IPS-20b (cell line): ENCODE results near the gene KRTAP4-9.
"Not testable (repeated sequence)": the region's sequence is repeated elsewhere in the genome, so short reads cannot be mapped to it uniquely, and the experiment has no call there.

ENCODE experiments used
- H3K27ac ChIP-seq: one replicate; pipeline ENCODE4 v1.5.1; 2013; ENCODE audit warnings: low read length
- H3K27me3 ChIP-seq: 2 replicates; pipeline ENCODE4 v1.6.1; 2013; ENCODE audit warnings: mild to moderate bottlenecking, low read length, inconsistent platforms; ENCODE audit not compliant: insufficient read depth
- H3K36me3 ChIP-seq: 2 replicates; pipeline ENCODE4 v1.6.1; 2013; ENCODE audit warnings: low read depth, mild to moderate bottlenecking, inconsistent platforms, low read length, moderate library complexity; ENCODE audit not compliant: insufficient read depth
- H3K4me1 ChIP-seq: 2 replicates; pipeline ENCODE4 v1.6.1; 2013; ENCODE audit warnings: mild to moderate bottlenecking, control low read depth, inconsistent platforms, low read length, moderate library complexity; ENCODE audit not compliant: insufficient read depth
- H3K4me3 ChIP-seq: 2 replicates; pipeline ENCODE4 v1.5.1; 2013; ENCODE audit warnings: mild to moderate bottlenecking, low read length, inconsistent platforms
- H3K9ac ChIP-seq: 2 replicates; pipeline ENCODE4 v1.6.1; 2013; ENCODE audit warnings: low read depth, mild to moderate bottlenecking, inconsistent platforms, low read length, moderate library complexity
- H3K9me3 ChIP-seq: 2 replicates; pipeline ENCODE4 v1.6.1; 2013; ENCODE audit warnings: mild to moderate bottlenecking, low read depth, low read length, inconsistent platforms; ENCODE audit not compliant: insufficient read depth

KRTAP4-9 gene

GRCh38 chr17:41099682-41100480, 5.3 kb upstream of the KRTAP4-9 start:
- not testable (repeated sequence) for H3K27ac ChIP-seq

DNA sequence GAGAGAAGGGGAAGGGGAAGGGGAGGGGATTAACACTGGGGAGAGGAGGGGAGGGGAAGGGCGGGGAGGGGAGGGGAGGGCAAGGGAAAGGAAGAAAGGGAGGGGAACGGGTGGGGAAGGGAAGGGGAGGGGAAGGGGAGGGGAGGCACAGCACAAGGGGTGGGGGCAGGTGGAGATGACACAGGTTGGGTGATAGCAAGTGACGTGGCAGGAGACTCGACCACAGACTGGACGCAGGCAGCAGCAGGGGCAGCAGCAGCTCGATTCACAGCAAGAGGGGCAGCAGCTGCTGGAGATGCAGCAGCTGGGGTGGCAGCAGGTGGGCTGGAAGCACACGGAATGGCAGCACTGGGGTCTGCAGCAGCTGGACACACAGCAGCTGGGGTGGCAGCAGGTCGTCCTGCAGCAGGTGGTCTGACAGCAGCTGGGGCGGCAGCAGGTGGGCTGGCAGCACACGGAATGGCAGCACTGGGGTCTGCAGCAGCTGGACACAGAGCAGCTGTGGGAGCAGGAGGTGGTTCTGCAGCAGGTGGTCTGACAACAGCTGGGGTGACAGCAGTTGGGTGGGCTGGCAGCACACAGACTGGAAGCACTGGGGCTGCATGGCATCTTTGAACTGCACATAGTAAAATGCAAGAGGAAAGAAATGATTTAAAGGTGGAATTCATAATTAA, 3.5 kb upstream of the KRTAP4-9 start, which contains the start of gene KRTAP4-16:
Gene KRTAP4-16, minus strand, starts transcription at position 624 of the 674 bp plus-strand sequence. Its CDS starts 0 bp downstream, at position 624.
- H3K9ac ChIP-seq, result no peak within 1 kb of the TSS
- H3K9me3 ChIP-seq, result no peaks in the 10 kb centered on the region
- no peaks in the 10 kb centered on the region for H3K36me3 ChIP-seq
- H3K27ac ChIP-seq, result no peak within 1 kb of the TSS
- H3K4me1 ChIP-seq, result peaks cover 7% of the 10 kb centered on the region; the same call in 1 of the 2 replicates
- no peaks in the 10 kb centered on the region for H3K27me3 ChIP-seq
- no peak within 1 kb of the TSS for H3K4me3 ChIP-seq

More at GRCh38 chr17:41099682-41100480, 5.3 kb upstream of the KRTAP4-9 start:
- H3K27me3 ChIP-seq, H3K9ac ChIP-seq, H3K9me3 ChIP-seq, H3K4me1 ChIP-seq, H3K36me3 ChIP-seq, H3K4me3 ChIP-seq: not testable (repeated sequence)

GRCh38 chr17:41103896-41104295, 1.3 kb upstream of the KRTAP4-9 start:
- Histone ChIP-seq H3K9me3 (no peaks in the 10 kb centered on the region), H3K27me3 (no peaks in the 10 kb centered on the region), H3K36me3 (no peaks in the 10 kb centered on the region), H3K4me3 (no peak overlapping the region), H3K9ac (no peak overlapping the region), H3K4me1 (peaks cover 24% of the 10 kb centered on the region; the same call in 1 of the 2 replicates), H3K27ac (no peak overlapping the region)

DNA sequence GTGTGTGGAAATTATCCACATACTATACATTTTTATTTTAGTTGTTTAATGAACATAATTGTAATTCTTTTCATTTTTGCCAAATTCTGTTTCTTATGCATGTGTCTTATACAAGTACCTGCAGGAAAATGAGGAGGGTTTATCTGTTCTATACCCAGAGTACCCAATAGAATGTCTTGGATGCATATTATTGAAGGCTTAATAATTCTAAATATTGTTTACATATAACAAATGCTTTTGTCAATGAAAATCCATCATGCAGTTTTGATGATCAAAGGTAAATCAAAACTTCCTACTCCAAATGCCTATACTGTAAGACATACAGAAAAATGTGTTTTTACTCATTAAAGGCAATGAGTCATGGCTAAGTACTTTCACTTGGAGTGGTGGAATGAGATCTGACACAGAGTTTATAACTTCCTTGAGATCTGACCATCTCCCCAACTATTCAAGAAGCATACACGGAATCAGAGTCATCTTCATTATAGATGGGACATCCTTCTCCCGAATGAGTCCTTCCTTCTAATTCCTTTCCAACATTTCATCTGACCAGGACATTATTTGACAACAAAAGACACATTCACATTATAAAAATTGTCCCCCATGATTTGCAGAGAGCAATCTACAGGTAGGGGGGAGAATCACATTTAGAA, 677 bp upstream of the KRTAP4-9 start:
- H3K9me3 ChIP-seq, H3K4me3 ChIP-seq, H3K27ac ChIP-seq, H3K9ac ChIP-seq, H3K36me3 ChIP-seq, H3K27me3 ChIP-seq: not testable (repeated sequence)
- H3K4me1 ChIP-seq, result peaks cover 24% of the 10 kb centered on the region; the same call in 1 of the 2 replicates

DNA sequence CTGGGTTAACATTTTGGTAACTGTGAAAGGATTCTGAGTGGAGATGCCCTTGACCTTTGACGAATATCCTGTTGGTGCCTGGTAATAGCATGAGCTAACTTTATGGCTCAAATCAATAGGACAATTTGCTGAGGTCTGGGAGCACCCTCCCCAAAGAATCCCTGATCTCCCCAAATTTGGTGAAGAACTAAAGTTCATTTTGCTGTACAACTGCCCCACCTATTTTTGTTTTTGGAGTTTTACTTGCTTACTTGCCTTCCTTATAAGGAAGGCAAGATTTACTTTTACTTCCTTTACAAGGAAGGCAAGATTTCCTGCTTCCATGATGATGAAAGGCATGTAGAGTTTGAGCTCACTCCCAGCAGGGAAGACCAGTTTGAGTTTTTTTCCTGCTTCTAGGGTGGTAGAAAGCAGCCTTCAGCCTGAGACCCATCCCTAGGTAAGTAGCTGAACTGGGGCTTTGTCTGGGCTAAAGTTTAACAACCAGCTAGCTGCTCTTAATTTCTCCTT, 2.8 kb downstream of the KRTAP4-9 start:
- peak overlapping the region; percentile 42 for H3K4me3 ChIP-seq

GRCh38 chr17:41108728-41109386, 3.7 kb downstream of the KRTAP4-9 start:
- Histone ChIP-seq H3K4me3 (peak overlapping the region; percentile 42; the same call in 1 of the 2 replicates), H3K9me3 (peaks cover 36% of the 10 kb centered on the region), H3K4me1 (peaks cover 24% of the 10 kb centered on the region; the same call in 1 of the 2 replicates), H3K9ac (peak overlapping the region; percentile 33; the same call in 1 of the 2 replicates)
- H3K27me3 ChIP-seq, H3K27ac ChIP-seq, H3K36me3 ChIP-seq: not testable (repeated sequence)

More for the DNA sequence above, 2.8 kb downstream of the KRTAP4-9 start:
- no peaks in the 10 kb centered on the region for H3K27me3 ChIP-seq
- peaks cover 24% of the 10 kb centered on the region; the same call in 1 of the 2 replicates for H3K4me1 ChIP-seq
- H3K9me3 ChIP-seq, result peaks cover 28% of the 10 kb centered on the region
- H3K36me3 ChIP-seq, result no peaks in the 10 kb centered on the region
- H3K9ac ChIP-seq, result peak overlapping the region; percentile 33; the same call in 1 of the 2 replicates
- H3K27ac ChIP-seq, result peak overlapping the region; percentile 39

DNA sequence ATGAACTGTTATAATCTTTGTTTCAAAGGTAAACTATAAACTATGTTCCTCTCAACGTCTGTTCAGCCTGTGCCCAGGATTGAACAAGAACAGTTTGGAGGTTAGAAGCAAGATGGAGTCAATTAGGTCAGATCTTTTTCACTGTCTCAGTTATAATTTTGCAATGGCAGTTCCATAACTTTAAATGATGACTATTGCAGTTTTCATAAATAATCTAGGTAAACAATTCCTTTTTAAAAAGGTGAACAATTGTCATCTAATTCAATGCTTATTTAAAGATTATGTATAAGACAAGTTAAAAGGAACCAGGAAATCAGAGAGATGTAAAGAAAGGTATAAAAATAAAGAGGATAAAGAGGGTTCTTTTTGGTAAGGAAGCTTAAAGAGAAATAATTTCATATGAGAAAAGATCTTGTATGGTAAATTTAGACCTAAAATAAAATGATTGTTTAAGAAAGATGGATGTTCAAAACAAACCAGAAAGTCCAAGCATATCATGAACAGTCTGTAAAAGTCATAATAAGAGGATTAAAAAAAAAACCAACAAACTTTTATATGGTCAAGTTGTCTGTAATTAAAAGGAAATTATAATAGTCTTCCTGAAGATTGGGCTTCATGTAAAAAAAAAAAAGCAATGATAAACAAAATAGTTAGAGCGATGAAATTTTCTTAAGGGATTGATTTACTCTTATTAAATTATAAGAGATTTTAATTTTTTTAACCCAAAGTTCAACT, 6.1 kb downstream of the KRTAP4-9 start:
- H3K9me3 ChIP-seq, result peaks cover 42% of the 10 kb centered on the region
- no peak overlapping the region for H3K27ac ChIP-seq
- H3K4me1 ChIP-seq, result peaks cover 21% of the 10 kb centered on the region; the same call in 1 of the 2 replicates
- H3K27me3 ChIP-seq, result no peaks in the 10 kb centered on the region
- H3K36me3 ChIP-seq, result no peaks in the 10 kb centered on the region
- H3K4me3 ChIP-seq, result no peak overlapping the region
- no peak overlapping the region for H3K9ac ChIP-seq

GRCh38 chr17:41116297-41116696, 11.1 kb downstream of the KRTAP4-9 start:
- Histone ChIP-seq H3K4me1 (no peaks in the 10 kb centered on the region), H3K27me3 (no peaks in the 10 kb centered on the region), H3K27ac (no peak overlapping the region), H3K36me3 (no peaks in the 10 kb centered on the region), H3K9ac (no peak overlapping the region), H3K4me3 (no peak overlapping the region), H3K9me3 (peaks cover 30% of the 10 kb centered on the region)

DNA sequence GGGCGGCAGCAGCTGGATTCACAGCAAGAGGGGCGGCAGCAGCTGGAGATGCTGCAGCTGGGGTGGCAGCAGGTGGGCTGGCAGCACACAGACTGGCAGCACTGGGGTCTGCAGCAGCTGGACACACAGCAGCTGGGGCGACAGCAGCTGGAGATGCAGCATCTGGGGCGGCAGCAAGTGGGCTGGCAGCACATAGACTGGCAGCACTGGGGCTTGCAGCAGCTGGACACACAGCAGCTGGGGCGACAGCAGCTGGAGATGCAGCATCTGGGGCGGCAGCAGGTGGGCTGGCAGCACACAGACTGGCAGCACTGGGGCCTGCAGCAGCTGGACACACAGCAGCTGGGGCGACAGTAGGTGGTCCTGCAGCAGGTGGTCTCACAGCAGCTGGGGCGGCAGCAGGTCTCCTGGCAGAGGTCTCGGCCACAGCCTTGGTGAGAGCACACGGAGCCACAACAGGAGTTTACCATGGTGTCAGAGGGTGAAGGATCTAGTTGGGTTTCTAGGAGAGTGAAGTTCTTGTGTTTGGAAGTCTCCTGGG, 12.7 kb downstream of the KRTAP4-9 start, which contains the start of gene KRTAP4-11:
Gene KRTAP4-11, minus strand, starts transcription at position 528 of the 541 bp plus-strand sequence. Its CDS starts 58 bp downstream, at position 470.
- not testable (repeated sequence) for H3K27ac ChIP-seq, H3K9ac ChIP-seq, H3K4me1 ChIP-seq, H3K36me3 ChIP-seq, H3K4me3 ChIP-seq, H3K27me3 ChIP-seq
- peaks cover 15% of the 10 kb centered on the region; the same call in 1 of the 2 replicates for H3K9me3 ChIP-seq

- Histone ChIP-seq H3K4me1 (no peaks in the 10 kb centered on the region), H3K9me3 (peaks cover 7% of the 10 kb centered on the region; the same call in 1 of the 2 replicates), H3K36me3 (no peaks in the 10 kb centered on the region), H3K27ac (no peak overlapping the region), H3K9ac (no peak overlapping the region), H3K4me3 (no peak overlapping the region), H3K27me3 (no peaks in the 10 kb centered on the region)
These were observed 13.5 kb downstream of the KRTAP4-9 start for GRCh38 chr17:41118721-41119120.
